AG04450 (cell line): Measurements from ENCODE around the gene RADIL. TPM values are rescaled to one million over a fixed set of nuclear protein-coding genes. Genes with fewer than 3 reads are reported as not detected.

Source experiments
- CTCF ChIA-PET: fragments of 300-600, 350-600 bp; formaldehyde crosslinking; extraction: SDS; loops from one replicate; lab custom pipeline; 2022; ENCODE audit warnings: antibody characterized with exemption, inconsistent platforms; lab: Charles Lee
- POLR2A ChIA-PET: fragments of 350-600 bp; formaldehyde crosslinking; extraction: SDS; loops from one replicate; lab custom pipeline; 2021; ENCODE audit warnings: antibody characterized with exemption, inconsistent platforms; lab: Yijun Ruan, JAX
- DNase-seq: peaks from one replicate; pipeline ENCODE4 v3.0.0-alpha.2; 2011; ENCODE audit warnings: low read depth, low spot score
- H3K27ac ChIP-seq: one replicate; pipeline ENCODE4 v1.5.1; 2012; ENCODE audit warnings: low read depth, low read length, control low read depth
- H3K27me3 ChIP-seq: one replicate; pipeline ENCODE4 v1.6.0; 2012; ENCODE audit warnings: low read length; ENCODE audit not compliant: control insufficient read depth, insufficient read depth
- H3K4me3 ChIP-seq: 2 replicates; pipeline ENCODE4 v1.5.1; 2011; ENCODE audit warnings: mild to moderate bottlenecking, low read depth, low read length, control low read depth
- H3K9me3 ChIP-seq: 2 replicates; pipeline ENCODE4 v1.5.1; 2012; ENCODE audit warnings: low read length; ENCODE audit not compliant: control insufficient read depth, insufficient read depth
- polyA plus RNA-seq: library from polyadenylated mRNA; depleted of rRNA; stranded (reverse); fragments of >200 nt; gene quantifications from 2 replicates; pipeline ENCODE4 v1.2.3, GENCODE V29; 2011
- TF ChIP-seq, protein P1 (sequence below): IDR thresholded peaks from 2 replicates; pipeline ENCODE4 v1.5.1; 2011; ENCODE audit warnings: low read depth, low read length, control low read depth, inconsistent platforms

Gene RADIL
- polyA plus RNA-seq, 1 experiment = 0.07 TPM

DNA sequence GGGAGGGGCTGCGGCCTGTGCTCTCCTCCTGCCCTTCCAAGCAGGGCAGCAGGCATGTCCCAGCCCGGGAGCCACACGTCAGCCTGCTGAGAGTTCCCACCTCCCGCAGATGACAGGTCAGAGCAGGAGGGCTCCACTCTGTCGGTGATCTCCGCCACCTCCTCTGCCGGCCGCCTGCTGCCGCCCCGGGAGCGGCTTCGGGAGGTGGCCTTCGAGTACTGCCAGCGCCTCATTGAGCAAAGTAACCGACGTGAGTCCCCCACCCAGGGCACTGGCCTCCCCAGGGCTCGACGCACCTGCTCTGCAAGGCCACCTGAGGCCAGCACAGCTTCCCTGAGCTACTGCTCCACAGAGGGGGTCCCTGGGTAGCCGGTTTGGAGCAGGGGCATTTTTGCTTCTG lies 98.7 kb downstream of the RADIL start:
- no peak overlapping the region for H3K27ac ChIP-seq
- TF ChIP-seq, protein P1, sequence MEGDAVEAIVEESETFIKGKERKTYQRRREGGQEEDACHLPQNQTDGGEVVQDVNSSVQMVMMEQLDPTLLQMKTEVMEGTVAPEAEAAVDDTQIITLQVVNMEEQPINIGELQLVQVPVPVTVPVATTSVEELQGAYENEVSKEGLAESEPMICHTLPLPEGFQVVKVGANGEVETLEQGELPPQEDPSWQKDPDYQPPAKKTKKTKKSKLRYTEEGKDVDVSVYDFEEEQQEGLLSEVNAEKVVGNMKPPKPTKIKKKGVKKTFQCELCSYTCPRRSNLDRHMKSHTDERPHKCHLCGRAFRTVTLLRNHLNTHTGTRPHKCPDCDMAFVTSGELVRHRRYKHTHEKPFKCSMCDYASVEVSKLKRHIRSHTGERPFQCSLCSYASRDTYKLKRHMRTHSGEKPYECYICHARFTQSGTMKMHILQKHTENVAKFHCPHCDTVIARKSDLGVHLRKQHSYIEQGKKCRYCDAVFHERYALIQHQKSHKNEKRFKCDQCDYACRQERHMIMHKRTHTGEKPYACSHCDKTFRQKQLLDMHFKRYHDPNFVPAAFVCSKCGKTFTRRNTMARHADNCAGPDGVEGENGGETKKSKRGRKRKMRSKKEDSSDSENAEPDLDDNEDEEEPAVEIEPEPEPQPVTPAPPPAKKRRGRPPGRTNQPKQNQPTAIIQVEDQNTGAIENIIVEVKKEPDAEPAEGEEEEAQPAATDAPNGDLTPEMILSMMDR = no peak
- H3K9me3 ChIP-seq = no peaks in the 10 kb centered on the region; the same call in 1 of the 2 replicates
- DNase-seq = no peak
- ChIA-PET POLR2A (interaction anchor here (1.0 kb wide), 1 partner anchor 9 kb away, joined by 6 read pairs; the partner anchor contains the start of gene AP5Z1), CTCF (interaction anchor here (1.2 kb wide), 1 partner anchor 13 kb away, joined by 4 read pairs; no protein-coding TSS in a partner anchor)
- no peak overlapping the region for H3K4me3 ChIP-seq
- no peaks in the 10 kb centered on the region for H3K27me3 ChIP-seq

DNA sequence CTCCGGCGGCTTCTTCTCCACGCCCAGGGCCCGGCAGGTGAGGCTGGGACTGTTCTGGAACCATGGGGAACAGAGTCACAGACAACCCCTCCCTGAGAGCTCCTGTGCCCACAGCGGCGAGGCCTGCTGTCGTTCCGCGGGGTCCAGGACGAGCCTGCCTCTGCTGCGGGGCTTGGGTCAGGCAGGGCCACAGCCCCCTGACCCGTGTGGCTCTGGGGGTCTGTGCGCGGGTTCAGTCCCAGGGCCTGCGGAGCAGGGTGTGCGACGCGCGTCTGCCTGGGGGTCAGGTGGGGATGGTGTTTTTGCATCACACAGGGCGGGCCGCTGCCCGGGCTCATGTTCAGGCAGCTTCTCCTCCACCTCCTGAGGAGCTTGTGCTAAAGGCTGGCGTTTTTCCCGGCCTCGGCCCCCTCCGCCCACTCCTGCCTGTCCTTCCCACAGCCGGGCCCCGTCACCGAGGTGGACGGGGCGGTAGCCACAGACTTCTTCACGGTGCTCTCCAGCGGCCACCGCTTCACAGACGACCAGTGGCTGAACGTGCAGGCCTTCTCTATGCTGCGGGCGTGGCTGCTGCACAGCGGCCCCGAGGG lies 99.7 kb downstream of the RADIL start:
- TF ChIP-seq, protein P1 = no peak
- Histone ChIP-seq H3K4me3 (no peak overlapping the region), H3K27ac (no peak overlapping the region), H3K9me3 (no peaks in the 10 kb centered on the region; the same call in 1 of the 2 replicates), H3K27me3 (no peaks in the 10 kb centered on the region)
- POLR2A ChIA-PET = interaction anchor here (1.0 kb wide), 1 partner anchor 8 kb away, joined by 6 read pairs; the partner anchor contains the start of gene AP5Z1
- CTCF ChIA-PET = interaction anchor here (1.2 kb wide), 1 partner anchor 14 kb away, joined by 4 read pairs; no protein-coding TSS in a partner anchor
- no peak for DNase-seq

DNA sequence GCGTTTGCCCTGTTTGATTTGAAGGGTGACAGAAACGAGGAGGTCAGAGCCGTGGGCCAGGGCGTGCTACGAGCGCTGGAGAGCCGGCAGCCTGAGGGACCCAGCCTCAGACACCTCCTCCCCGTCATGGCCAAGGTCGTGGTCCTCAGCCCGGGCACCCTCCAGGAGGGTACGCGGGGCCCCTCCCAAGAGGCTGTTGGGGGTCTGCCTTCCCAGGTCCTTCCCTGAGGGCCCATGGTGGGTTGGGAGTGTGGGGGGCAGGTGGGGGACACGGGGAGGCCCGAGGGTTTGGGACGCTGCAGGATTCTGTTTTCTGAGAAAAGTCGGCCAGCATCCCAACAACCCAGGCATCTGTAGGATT lies 100.2 kb downstream of the RADIL start:
- ChIA-PET CTCF (no interaction called here), POLR2A (no interaction called here)
- H3K27ac ChIP-seq = no peak overlapping the region
- H3K4me3 ChIP-seq = no peak overlapping the region
- TF ChIP-seq, protein P1 = no peak
- no peaks in the 10 kb centered on the region for H3K27me3 ChIP-seq
- no peaks in the 10 kb centered on the region; the same call in 1 of the 2 replicates for H3K9me3 ChIP-seq
- DNase-seq = no peak

DNA sequence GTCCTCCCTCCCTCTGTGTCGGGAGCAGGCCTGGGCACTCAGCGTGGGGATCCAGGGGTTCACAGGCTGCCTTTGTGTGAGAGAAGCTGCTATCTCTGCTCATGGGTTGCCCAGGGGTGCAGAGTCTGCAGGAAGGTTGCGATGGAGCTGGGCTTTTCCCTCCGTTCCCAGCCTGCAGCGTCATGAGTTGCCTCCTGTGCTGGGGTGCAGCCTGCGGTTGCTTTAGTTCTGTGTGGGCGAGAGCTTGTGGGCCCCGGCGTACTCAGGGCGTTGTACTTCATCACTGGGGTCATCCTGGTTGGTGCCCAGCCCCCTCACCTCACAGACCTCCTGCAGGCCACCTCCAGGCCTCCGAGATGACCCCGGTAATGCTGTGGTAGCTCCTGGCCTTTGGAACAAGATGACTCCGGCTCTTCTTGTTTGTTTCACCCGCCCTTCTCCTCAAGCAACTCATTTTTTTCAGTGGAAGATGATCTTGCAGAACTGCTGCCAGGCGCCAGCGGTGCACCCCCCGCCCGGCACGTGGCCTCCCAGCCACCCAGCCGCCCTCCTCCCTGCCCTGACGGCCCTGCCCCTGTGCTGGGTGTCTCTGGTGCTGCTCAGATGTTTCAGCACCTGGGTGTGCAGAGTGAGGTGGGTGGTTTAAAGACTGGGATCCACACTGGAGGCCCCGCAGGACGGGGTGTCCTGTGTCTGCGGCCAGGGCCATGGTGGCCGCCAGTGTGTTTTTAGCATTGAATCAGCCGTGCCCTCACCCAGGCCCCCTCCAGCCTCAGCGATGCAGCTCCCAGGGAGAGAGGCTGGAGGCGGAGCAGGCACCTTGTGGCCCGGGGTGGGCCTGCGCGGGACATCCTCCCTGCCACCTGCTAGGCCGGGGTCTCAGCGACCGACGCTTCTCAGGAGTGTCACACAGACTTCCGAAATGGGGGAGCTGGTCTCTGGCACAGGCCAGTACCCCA lies 100.9 kb downstream of the RADIL start:
- TF ChIP-seq, protein P1 = no peak
- no peaks in the 10 kb centered on the region; the same call in 1 of the 2 replicates for H3K9me3 ChIP-seq
- H3K27me3 ChIP-seq = no peaks in the 10 kb centered on the region
- DNase-seq = no peak
- no peak overlapping the region for H3K4me3 ChIP-seq
- ChIA-PET POLR2A (no interaction called here), CTCF (no interaction called here)
- H3K27ac ChIP-seq = no peak overlapping the region
